ENCODE results near the gene ROR1.

Gene ROR1

DNA sequence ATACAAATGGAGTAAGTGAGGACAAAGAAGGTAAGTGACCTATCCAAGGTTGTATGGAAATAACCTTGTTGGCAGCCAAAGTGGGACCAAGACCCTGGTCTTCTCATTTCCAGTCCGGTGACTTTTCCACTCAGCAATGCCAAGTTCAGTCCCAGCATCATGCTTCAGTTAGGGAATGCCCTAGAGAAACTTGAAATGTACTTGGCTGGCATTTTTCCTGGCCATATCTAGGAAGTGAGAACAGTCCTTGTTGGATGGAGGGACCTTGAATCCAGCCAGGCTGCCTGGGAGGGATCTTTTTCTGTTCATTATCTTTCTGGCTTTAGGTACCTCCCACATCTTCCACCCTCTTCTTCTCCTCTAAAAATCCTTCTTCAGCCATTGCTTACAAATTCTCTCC lies 352.8 kb downstream of the ROR1 start:
- Histone ChIP-seq H3K27me3 (ENCODE audit: insufficient read depth, poor library complexity, severe bottlenecking) (no peaks in the 10 kb centered on the region), H3K4me1 (ENCODE audit: insufficient read depth, poor library complexity, severe bottlenecking) (peaks cover 3% of the 10 kb centered on the region), H3K36me3 (ENCODE audit: low read depth) (no peaks in the 10 kb centered on the region), H3K27ac (ENCODE audit: poor library complexity, severe bottlenecking) (no peak overlapping the region), H3K9me3 (ENCODE audit: severe bottlenecking) (no peaks in the 10 kb centered on the region), H3K4me3 (ENCODE audit: severe bottlenecking) (no peak overlapping the region)
- no peak for ATAC-seq (ENCODE audit: low read depth)
- DNase-seq (ENCODE audit: low spot score), result no peak
- TF ChIP-seq, protein P1, sequence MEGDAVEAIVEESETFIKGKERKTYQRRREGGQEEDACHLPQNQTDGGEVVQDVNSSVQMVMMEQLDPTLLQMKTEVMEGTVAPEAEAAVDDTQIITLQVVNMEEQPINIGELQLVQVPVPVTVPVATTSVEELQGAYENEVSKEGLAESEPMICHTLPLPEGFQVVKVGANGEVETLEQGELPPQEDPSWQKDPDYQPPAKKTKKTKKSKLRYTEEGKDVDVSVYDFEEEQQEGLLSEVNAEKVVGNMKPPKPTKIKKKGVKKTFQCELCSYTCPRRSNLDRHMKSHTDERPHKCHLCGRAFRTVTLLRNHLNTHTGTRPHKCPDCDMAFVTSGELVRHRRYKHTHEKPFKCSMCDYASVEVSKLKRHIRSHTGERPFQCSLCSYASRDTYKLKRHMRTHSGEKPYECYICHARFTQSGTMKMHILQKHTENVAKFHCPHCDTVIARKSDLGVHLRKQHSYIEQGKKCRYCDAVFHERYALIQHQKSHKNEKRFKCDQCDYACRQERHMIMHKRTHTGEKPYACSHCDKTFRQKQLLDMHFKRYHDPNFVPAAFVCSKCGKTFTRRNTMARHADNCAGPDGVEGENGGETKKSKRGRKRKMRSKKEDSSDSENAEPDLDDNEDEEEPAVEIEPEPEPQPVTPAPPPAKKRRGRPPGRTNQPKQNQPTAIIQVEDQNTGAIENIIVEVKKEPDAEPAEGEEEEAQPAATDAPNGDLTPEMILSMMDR (IDR thresholded peaks at IDR 0.05; ENCODE audit: poor library complexity, severe bottlenecking), result no peak

DNA sequence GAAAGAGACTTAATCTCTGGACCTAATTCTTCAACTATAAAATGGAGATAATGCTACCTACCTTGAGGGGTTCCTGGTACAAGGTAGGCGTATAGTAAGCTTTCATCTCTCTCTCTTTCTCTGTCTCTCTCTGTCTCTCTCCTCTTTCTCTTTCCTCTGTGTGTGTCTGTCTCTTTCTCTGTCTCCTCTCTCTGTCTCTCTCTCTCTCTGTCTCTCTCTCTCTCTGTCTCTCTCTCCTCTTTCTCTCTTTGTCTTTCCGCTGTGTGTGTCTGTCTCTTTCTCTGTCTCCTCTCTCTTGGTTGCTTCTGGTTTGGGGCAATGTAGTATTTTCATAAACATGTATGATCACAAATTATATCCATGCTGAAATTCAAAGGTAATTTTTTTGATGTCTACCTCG lies 353.5 kb downstream of the ROR1 start:
- no peak for ATAC-seq (ENCODE audit: low read depth)
- TF ChIP-seq, protein P1 (IDR thresholded peaks at IDR 0.05; ENCODE audit: poor library complexity, severe bottlenecking), result no peak
- H3K4me3 ChIP-seq (ENCODE audit: severe bottlenecking), result no peak overlapping the region
- DNase-seq (ENCODE audit: low spot score), result no peak
- H3K4me1 ChIP-seq (ENCODE audit: insufficient read depth, poor library complexity, severe bottlenecking), result no peaks in the 10 kb centered on the region
- no peaks in the 10 kb centered on the region for H3K27me3 ChIP-seq (ENCODE audit: insufficient read depth, poor library complexity, severe bottlenecking)
- H3K9me3 ChIP-seq (ENCODE audit: severe bottlenecking), result no peaks in the 10 kb centered on the region
- H3K36me3 ChIP-seq (ENCODE audit: low read depth), result no peaks in the 10 kb centered on the region
- no peak overlapping the region for H3K27ac ChIP-seq (ENCODE audit: poor library complexity, severe bottlenecking)

GRCh38 chr1:64129701-64130100 lies 355.9 kb downstream of the ROR1 start:
- Histone ChIP-seq H3K27ac (ENCODE audit: poor library complexity, severe bottlenecking) (no peak overlapping the region), H3K4me1 (ENCODE audit: insufficient read depth, poor library complexity, severe bottlenecking) (peaks cover 16% of the 10 kb centered on the region), H3K36me3 (ENCODE audit: low read depth) (no peaks in the 10 kb centered on the region), H3K9me3 (ENCODE audit: severe bottlenecking) (no peaks in the 10 kb centered on the region), H3K27me3 (ENCODE audit: insufficient read depth, poor library complexity, severe bottlenecking) (no peaks in the 10 kb centered on the region), H3K4me3 (ENCODE audit: severe bottlenecking) (no peak overlapping the region)
- ATAC-seq (ENCODE audit: low read depth), result no peak
- DNase-seq (ENCODE audit: low spot score), result no peak
- TF ChIP-seq, protein P1 (IDR thresholded peaks at IDR 0.05; ENCODE audit: poor library complexity, severe bottlenecking), result no peak

GRCh38 chr1:64131155-64131554 lies 357.3 kb downstream of the ROR1 start:
- no peaks in the 10 kb centered on the region for H3K27me3 ChIP-seq (ENCODE audit: insufficient read depth, poor library complexity, severe bottlenecking)
- peaks cover 26% of the 10 kb centered on the region for H3K4me1 ChIP-seq (ENCODE audit: insufficient read depth, poor library complexity, severe bottlenecking)
- TF ChIP-seq, protein P1 (IDR thresholded peaks at IDR 0.05; ENCODE audit: poor library complexity, severe bottlenecking), result no peak
- ATAC-seq (ENCODE audit: low read depth) (no peak), DNase-seq (ENCODE audit: low spot score) (no peak)
- no peaks in the 10 kb centered on the region for H3K9me3 ChIP-seq (ENCODE audit: severe bottlenecking)
- no peaks in the 10 kb centered on the region for H3K36me3 ChIP-seq (ENCODE audit: low read depth)
- H3K27ac ChIP-seq (ENCODE audit: poor library complexity, severe bottlenecking), result no peak overlapping the region
- H3K4me3 ChIP-seq (ENCODE audit: severe bottlenecking), result no peak overlapping the region

DNA sequence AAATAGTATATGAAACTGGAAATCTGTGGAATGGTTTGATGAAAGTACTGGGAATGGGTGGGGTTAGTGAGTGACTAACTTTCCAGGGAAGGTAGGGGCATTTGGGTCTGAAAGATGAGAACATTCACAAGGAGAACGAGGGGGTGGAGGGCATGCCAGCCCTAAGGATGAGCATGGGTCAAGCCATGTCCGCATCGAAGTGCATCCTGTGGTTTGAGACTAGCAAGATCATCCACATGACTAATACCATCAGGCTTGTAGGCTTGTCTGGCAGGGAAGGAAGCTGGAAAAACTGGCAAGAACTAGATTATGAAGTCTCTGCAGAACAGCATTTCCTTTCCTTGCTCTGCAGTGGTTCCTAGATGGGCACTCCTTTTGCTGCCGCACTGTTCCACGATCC lies 359.2 kb downstream of the ROR1 start:
- peak overlapping the region; percentile 85 for H3K27ac ChIP-seq (ENCODE audit: poor library complexity, severe bottlenecking)
- DNase-seq (ENCODE audit: low spot score) (peak; percentile 94), ATAC-seq (ENCODE audit: low read depth) (peak; percentile 99)
- TF ChIP-seq, protein P1 (IDR thresholded peaks at IDR 0.05; ENCODE audit: poor library complexity, severe bottlenecking), result no peak
- no peaks in the 10 kb centered on the region for H3K36me3 ChIP-seq (ENCODE audit: low read depth)
- no peaks in the 10 kb centered on the region for H3K27me3 ChIP-seq (ENCODE audit: insufficient read depth, poor library complexity, severe bottlenecking)
- no peak overlapping the region for H3K4me3 ChIP-seq (ENCODE audit: severe bottlenecking)
- peaks cover 26% of the 10 kb centered on the region for H3K4me1 ChIP-seq (ENCODE audit: insufficient read depth, poor library complexity, severe bottlenecking)
- no peaks in the 10 kb centered on the region for H3K9me3 ChIP-seq (ENCODE audit: severe bottlenecking)

Measured in RWPE2 (cell line).